SK-N-SH (cell line): ENCODE measurements around the gene LGR5.

Experiments used
- CTCF ChIP-seq: fragments of 200-600 bp; sonication (generic); IDR thresholded peaks from 2 replicates; pipeline ENCODE4 v1.6.1; 2017; ENCODE audit warnings: antibody characterized with exemption, mild to moderate bottlenecking, moderate library complexity
- EP300 ChIP-seq, 2 experiments: IDR thresholded peaks; 2 replicates each; pipeline versions ENCODE4 v1.4.0 to v1.6.1; 2012; ENCODE audit warnings: borderline replicate concordance in 1 of 2, low read depth in 1 of 2, low read length in 1 of 2
- EZH2phosphoT487 ChIP-seq: fragments of 200-600 bp; sonication (generic); IDR thresholded peaks from 2 replicates; pipeline ENCODE4 v1.6.1; 2017; ENCODE audit warnings: low read depth, mixed run types, mild to moderate bottlenecking, antibody characterized with exemption, moderate library complexity, borderline replicate concordance
- FOSL2 ChIP-seq: IDR thresholded peaks from 2 replicates; pipeline ENCODE4 v1.4.0; 2012; ENCODE audit warnings: low read depth, mild to moderate bottlenecking, moderate library complexity, borderline replicate concordance
- POLR2AphosphoS5 ChIP-seq: IDR thresholded peaks from 2 replicates; pipeline ENCODE4 v1.6.1; 2012; ENCODE audit warnings: low read depth, low read length
- TF ChIP-seq, protein P1 (sequence below): IDR thresholded peaks from 2 replicates; pipeline ENCODE4; 2012

DNA sequence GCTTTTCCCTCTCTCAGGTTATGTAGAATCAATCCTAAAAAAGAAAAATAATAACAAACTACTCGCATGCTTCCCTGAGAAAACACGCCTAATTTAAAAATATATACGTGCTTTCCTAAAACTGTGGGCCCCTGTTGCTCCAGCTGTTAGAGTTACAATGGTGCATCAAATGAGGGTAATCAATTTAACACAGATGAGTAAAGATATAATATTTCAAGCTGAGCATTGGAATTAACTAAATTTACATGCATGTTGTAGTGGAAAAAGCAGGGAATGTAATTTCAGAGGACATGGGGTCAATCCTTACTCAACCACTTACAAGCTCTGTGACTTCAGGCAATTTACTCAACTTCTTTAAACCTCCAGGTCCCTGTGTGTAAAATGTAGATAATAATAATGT lies 22.4 kb upstream of the LGR5 start:
- no peak for TF ChIP-seq FOSL2
- TF ChIP-seq CTCF, result no peak
- no peak for TF ChIP-seq POLR2AphosphoS5
- TF ChIP-seq EP300 (IDR thresholded peaks at IDR 0.05; ENCODE audit: borderline replicate concordance in 1 of 2, low read depth in 1 of 2, low read length in 1 of 2), result no peak
- TF ChIP-seq, protein P1, sequence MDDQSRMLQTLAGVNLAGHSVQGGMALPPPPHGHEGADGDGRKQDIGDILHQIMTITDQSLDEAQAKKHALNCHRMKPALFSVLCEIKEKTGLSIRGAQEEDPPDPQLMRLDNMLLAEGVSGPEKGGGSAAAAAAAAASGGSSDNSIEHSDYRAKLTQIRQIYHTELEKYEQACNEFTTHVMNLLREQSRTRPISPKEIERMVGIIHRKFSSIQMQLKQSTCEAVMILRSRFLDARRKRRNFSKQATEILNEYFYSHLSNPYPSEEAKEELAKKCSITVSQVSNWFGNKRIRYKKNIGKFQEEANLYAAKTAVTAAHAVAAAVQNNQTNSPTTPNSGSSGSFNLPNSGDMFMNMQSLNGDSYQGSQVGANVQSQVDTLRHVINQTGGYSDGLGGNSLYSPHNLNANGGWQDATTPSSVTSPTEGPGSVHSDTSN, result no peak
- no peak for TF ChIP-seq EZH2phosphoT487
